GM12801 (cell line): ENCODE results near the gene HDAC3.

Experiments
- TF ChIP-seq, protein P1 (sequence below): IDR thresholded peaks from one replicate; pipeline ENCODE4 v1.5.1; 2011; ENCODE audit warnings: control low read depth; ENCODE audit not compliant: insufficient read length; ENCODE audit errors: extremely low read depth

The HDAC3 gene

DNA sequence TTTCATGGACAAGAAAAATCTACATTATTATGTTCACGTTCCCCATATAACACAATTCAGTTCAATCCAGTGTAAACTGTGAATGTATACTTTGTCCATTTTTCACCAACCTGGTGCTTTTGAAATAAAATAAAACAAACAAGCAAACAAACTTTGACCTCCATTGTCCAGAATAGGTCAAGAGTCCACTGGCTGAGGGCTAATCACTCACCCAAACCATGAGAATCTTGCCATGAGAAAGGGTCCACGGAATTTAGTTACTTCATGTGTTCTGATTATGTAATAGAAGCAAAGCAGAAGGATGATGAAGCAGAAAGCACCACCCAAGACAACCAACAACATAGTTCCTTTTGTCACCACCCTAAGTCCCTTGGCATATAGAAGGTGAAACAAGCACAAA is 46.5 kb downstream of the HDAC3 start:
- TF ChIP-seq, protein P1, sequence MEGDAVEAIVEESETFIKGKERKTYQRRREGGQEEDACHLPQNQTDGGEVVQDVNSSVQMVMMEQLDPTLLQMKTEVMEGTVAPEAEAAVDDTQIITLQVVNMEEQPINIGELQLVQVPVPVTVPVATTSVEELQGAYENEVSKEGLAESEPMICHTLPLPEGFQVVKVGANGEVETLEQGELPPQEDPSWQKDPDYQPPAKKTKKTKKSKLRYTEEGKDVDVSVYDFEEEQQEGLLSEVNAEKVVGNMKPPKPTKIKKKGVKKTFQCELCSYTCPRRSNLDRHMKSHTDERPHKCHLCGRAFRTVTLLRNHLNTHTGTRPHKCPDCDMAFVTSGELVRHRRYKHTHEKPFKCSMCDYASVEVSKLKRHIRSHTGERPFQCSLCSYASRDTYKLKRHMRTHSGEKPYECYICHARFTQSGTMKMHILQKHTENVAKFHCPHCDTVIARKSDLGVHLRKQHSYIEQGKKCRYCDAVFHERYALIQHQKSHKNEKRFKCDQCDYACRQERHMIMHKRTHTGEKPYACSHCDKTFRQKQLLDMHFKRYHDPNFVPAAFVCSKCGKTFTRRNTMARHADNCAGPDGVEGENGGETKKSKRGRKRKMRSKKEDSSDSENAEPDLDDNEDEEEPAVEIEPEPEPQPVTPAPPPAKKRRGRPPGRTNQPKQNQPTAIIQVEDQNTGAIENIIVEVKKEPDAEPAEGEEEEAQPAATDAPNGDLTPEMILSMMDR, result no peak

DNA sequence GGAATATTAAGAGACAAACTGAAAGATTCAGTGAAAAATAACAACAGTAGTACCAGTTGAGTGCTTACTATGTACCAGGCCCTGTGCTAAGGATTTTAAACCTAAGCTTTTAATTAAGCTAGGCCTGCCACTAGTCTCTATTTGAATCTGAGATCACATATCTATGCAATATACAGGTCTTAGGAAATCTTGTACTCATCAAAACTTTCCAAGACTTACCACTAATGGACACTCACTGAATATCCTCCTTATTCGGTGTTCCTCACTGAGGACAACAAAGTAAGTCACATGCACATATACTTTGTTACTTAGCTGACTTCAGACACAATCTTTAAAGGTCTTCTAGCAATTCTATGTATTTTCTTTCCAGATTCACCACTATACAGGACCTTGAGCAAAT is 50.4 kb downstream of the HDAC3 start:
- TF ChIP-seq, protein P1, result no peak

DNA sequence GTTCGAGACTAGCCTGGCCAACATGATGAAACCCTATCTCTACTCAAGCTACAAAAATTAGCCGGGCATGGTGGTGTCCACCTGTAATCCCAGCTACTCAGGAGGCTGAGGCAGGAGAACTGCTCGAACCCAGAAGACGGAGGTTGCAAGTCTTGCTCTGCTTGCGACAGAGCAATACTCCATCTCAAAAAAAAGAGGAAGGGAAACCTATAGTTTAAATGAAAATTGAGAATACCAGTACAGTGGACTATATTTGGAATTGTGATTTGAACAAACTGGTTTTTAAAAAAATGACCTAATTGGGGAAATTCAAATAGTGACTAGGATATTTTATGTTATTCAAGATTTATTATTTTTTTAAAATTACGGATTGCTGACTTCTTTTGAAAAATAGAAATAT is 51.1 kb downstream of the HDAC3 start:
- TF ChIP-seq, protein P1, result no peak

DNA sequence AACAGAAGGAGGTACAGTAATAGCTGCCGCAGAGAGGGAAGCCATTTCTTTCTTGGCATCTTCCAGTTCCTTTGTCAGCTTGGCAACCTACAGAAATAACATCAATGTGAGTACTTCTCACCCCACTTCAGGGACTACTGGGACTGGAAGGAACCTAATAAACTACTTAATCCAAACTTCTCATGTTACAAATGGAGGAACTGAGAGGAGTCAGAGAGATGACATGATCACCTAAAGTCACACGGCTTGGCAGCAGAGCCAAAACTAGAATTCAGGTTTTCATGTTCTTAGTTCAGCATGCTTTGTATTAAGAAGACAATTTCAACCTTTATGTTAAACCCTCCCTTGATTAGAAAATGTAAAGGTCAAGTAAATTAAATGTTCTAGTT is 62.5 kb downstream of the HDAC3 start:
- TF ChIP-seq, protein P1, result no peak

DNA sequence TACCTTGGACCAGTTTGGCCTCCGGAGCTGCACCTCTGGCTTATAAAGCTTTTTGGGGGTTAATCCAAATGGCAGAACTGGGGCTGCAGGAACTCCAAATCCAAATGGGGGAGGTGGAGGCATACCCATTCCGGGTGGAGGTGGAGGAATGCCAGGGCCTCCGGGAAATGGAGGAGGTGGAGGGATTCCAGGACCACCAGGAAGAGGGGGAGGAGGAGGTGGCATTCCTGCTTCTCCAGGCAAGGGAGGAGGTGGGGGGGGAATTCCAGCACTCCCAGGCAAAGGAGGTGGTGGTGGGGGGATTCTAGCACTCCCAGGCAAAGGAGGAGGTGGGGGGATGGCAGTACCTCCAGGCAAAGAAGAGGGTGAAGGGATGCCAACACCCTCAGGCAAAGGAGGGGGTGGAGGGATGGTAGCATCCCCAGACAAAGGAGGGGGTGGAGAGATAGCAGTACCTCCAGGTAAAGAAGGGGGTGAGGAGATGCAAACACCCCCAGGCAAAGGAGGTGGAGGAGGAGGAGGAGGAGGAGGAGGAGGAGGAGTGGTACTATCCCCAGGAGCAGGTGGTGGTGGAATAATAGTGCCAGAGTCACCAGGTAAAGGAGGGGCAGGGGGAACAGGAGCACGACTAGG is 63.0 kb downstream of the HDAC3 start:
- TF ChIP-seq, protein P1, result no peak
